T-cell (primary cell): ENCODE measurements around the gene BUD23. TPM values are rescaled to one million over a fixed set of nuclear protein-coding genes. Genes with fewer than 3 reads are reported as not detected.

Experiments used
- ATAC-seq, 4 experiments: fragments of 200-7000 bp in 3 of 4; fragments of 150-1000 bp in 1 of 4; cut with Tn5 transposase; replicated peaks in 1 of 4; 1 replicate in 3 of 4; 2 replicates in 1 of 4; pipeline ENCODE4 v1.10.0; 2021; ENCODE audit warnings: moderate library complexity in 3 of 4, mild to moderate bottlenecking in 2 of 4, moderate number of reproducible peaks in 1 of 4
- CTCF ChIA-PET, 2 donors: fragments of 300-600 bp; sonication (Branson Sonifier 250); formaldehyde crosslinking; loops; one replicate each; lab custom pipeline; 2022; ENCODE audit warnings: antibody characterized with exemption in 2 of 2; lab: Charles Lee
- POLR2A ChIA-PET, 2 donors: fragments of 300-600 bp; sonication (Branson Sonifier 250); formaldehyde crosslinking; loops; one replicate each; lab custom pipeline; 2022; ENCODE audit warnings: antibody characterized with exemption in 2 of 2; lab: Charles Lee
- DNase-seq, 35 experiments: peaks; one replicate each; pipeline versions ENCODE4 v3.0.0 to v3.0.0-alpha.2; 2013 to 2023
- H3K27ac ChIP-seq: one replicate; pipeline ENCODE4 v1.5.1; 2013; ENCODE audit warnings: low read length
- H3K27me3 ChIP-seq, 2 experiments: replicated peaks in 1 of 2; 1 replicate in 1 of 2; 2 replicates in 1 of 2; pipeline versions ENCODE4 v1.6.1 to v1.7.0; 2013; ENCODE audit warnings: low read length in 1 of 2, mixed read lengths in 1 of 2; ENCODE audit not compliant: control insufficient read depth in 2 of 2, insufficient read depth in 2 of 2; ENCODE audit errors: extremely low read depth in 1 of 2
- H3K36me3 ChIP-seq, 2 donors: 1 replicate in 1 of 2; 2 replicates in 1 of 2; pipeline versions ENCODE4 v1.6.1 to v1.7.0; 2013; ENCODE audit warnings: low read length in 1 of 2; ENCODE audit not compliant: control insufficient read depth in 2 of 2, insufficient read depth in 1 of 2; ENCODE audit errors: extremely low read depth in 1 of 2
- H3K4me1 ChIP-seq, 2 experiments: 1 replicate in 1 of 2; 2 replicates in 1 of 2; pipeline versions ENCODE4 v1.6.1 to v1.7.0; 2013; ENCODE audit warnings: low read length in 2 of 2, mixed read lengths in 1 of 2; ENCODE audit not compliant: insufficient read depth in 2 of 2, control insufficient read depth in 1 of 2; ENCODE audit errors: extremely low read depth in 1 of 2
- H3K4me3 ChIP-seq, 2 donors: 1 replicate in 1 of 2; 2 replicates in 1 of 2; pipeline versions ENCODE4 v1.5.1 to v1.7.0; 2013; ENCODE audit warnings: mild to moderate bottlenecking in 2 of 2, low read length in 1 of 2, moderate library complexity in 1 of 2; ENCODE audit not compliant: control insufficient read depth in 1 of 2; ENCODE audit errors: extremely low read depth in 1 of 2
- H3K9me3 ChIP-seq: 2 replicates; pipeline ENCODE4 v1.7.0; 2013
- H3K27ac Mint-ChIP-seq, 2 donors: one replicate each; pipeline ENCODE4 v1.8.0; 2020 to 2021; ENCODE audit warnings: mild to moderate bottlenecking in 2 of 2, mixed read lengths in 2 of 2
- H3K27me3 Mint-ChIP-seq, 2 donors: one replicate each; pipeline ENCODE4 v1.8.0; 2021 to 2022; ENCODE audit warnings: mixed read lengths in 2 of 2
- H3K36me3 Mint-ChIP-seq: one replicate; pipeline ENCODE4 v1.8.0; 2021; ENCODE audit warnings: mixed read lengths
- H3K4me1 Mint-ChIP-seq, 3 donors: one replicate each; pipeline ENCODE4 v1.8.0; 2020 to 2022; ENCODE audit warnings: mixed read lengths in 3 of 3, mild to moderate bottlenecking in 1 of 3
- H3K4me3 Mint-ChIP-seq, 3 donors: one replicate each; pipeline ENCODE4 v1.8.0; 2020 to 2022; ENCODE audit warnings: mild to moderate bottlenecking in 3 of 3, mixed read lengths in 3 of 3, moderate library complexity in 3 of 3
- H3K9me3 Mint-ChIP-seq, 3 donors: one replicate each; pipeline ENCODE4 v1.8.0; 2020 to 2022; ENCODE audit warnings: mixed read lengths in 3 of 3
- WGBS: methylation state at CpG from one replicate; pipeline ENCODE4 v1.1.5; 2013; ENCODE audit warnings: missing lambda C conversion rate; ENCODE audit not compliant: insufficient coverage; 5-methylcytosine and 5-hydroxymethylcytosine counted together
- total RNA-seq, 35 experiments: library from RNA in 6 of 35; stranded (reverse) in 6 of 35; fragments of 120-200 nt in 1 of 35; gene quantifications; one replicate each; pipeline versions ENCODE4 v1.2.1 to v1.2.4 and lab custom pipeline; 2013 to 2026

The BUD23 gene
- total RNA-seq, 5 donors from 2014 or later (not counting 1 experiment from before 2014, with no cell fraction given) = 66.9 to 90.0 (median 71.2) TPM

- Mint-ChIP-seq H3K27ac (no peak overlapping the region), H3K9me3 (no peaks in the 10 kb centered on the region)
- no peak for ATAC-seq
These were observed 45.2 kb downstream of the BUD23 start for GRCh38 chr7:73728551-73728950.

DNA sequence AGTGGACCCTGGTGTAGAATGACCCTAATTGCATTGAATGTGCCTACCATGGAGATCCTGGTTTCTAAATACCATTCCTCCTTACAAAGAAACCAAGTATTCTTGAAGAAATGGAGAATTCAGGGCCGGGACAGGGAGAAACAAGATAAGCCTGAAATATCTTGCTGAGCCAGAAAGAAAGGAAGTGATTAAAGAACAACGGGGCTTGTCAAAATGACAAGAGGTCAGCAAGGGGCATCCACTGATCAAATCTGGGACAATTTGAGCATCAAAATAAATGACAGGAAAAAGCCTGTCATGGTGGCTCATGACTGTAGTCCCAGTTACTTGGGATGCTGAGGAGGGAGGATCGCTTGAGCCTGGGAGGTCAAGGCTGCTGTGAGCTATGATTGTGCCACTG, 47.1 kb downstream of the BUD23 start:
- WGBS = 25% methylated on average over 3 of the region's 3 CpGs
- peaks cover 0 to 29% of the 10 kb centered on the region in 2 experiments for H3K27me3 ChIP-seq
- H3K4me3 Mint-ChIP-seq = no peak overlapping the region
- no peaks in the 10 kb centered on the region for H3K9me3 Mint-ChIP-seq
- DNase-seq = no peak
- H3K27ac Mint-ChIP-seq = no peak overlapping the region
- peaks cover 0 to under 1% of the 10 kb centered on the region in 2 donors for H3K36me3 ChIP-seq
- peaks cover 10 to 13% of the 10 kb centered on the region in 2 donors for H3K27me3 Mint-ChIP-seq
- no peaks in the 10 kb centered on the region for H3K9me3 ChIP-seq
- H3K4me1 Mint-ChIP-seq = peaks cover 6% of the 10 kb centered on the region in 3 donors
- no peaks in the 10 kb centered on the region for H3K36me3 Mint-ChIP-seq
- H3K4me3 ChIP-seq = no peak overlapping the region
- ChIA-PET CTCF (interaction anchor here (0.6 to 1.1 kb wide), 2 partner anchors 8 to 153 kb away, joined by 3 to 5 read pairs; partner anchors contain the start of gene ABHD11 (in 1 of the 2)), POLR2A (no interaction called here)
- no peak overlapping the region for H3K27ac ChIP-seq
- ATAC-seq = no peak
- H3K4me1 ChIP-seq = peaks cover 0 to 15% of the 10 kb centered on the region in 2 experiments

More at GRCh38 chr7:73728551-73728950, 45.2 kb downstream of the BUD23 start:
- Mint-ChIP-seq H3K4me3 (no peak overlapping the region), H3K36me3 (no peaks in the 10 kb centered on the region), H3K4me1 (no peaks in the 10 kb centered on the region), H3K27me3 (peaks cover 10 to 15% of the 10 kb centered on the region in 2 donors)
- Histone ChIP-seq H3K27ac (no peak overlapping the region), H3K4me3 (no peak overlapping the region), H3K4me1 (peaks cover 0 to 5% of the 10 kb centered on the region in 2 experiments), H3K9me3 (no peaks in the 10 kb centered on the region), H3K36me3 (no peaks in the 10 kb centered on the region), H3K27me3 (peaks cover 0 to 33% of the 10 kb centered on the region in 2 experiments)
- ChIA-PET POLR2A (interaction anchor here in 1 of 2 donors (0.6 kb wide), 1 partner anchor 93 kb away, joined by 4 read pairs; no protein-coding TSS in a partner anchor), CTCF (interaction anchor here (0.7 to 1.8 kb wide), 5 partner anchors 12 to 223 kb away, joined by 3 to 6 read pairs (median 3); no protein-coding TSS in a partner anchor)
- no peak for DNase-seq
- 66% methylated on average over 3 of the region's 5 CpGs for WGBS

- DNase-seq = no peak
- CTCF ChIA-PET = interaction anchor here (0.6 to 2.3 kb wide), 5 partner anchors 35 to 126 kb away, joined by 3 to 7 read pairs (median 5); no protein-coding TSS in a partner anchor
- H3K4me3 ChIP-seq = no peak overlapping the region
- 69% methylated on average over 1 of the region's 2 CpGs for WGBS
- Mint-ChIP-seq H3K27me3 (peaks cover 10 to 13% of the 10 kb centered on the region in 2 donors), H3K4me3 (no peak overlapping the region), H3K4me1 (peaks cover 6 to 12% (median 7%) of the 10 kb centered on the region in 3 donors), H3K27ac (no peak overlapping the region), H3K9me3 (no peaks in the 10 kb centered on the region), H3K36me3 (no peaks in the 10 kb centered on the region)
- peaks cover 0 to 17% of the 10 kb centered on the region in 2 donors for H3K36me3 ChIP-seq
- peaks cover 0 to 12% of the 10 kb centered on the region in 2 experiments for H3K4me1 ChIP-seq
- H3K27me3 ChIP-seq = peaks cover 0 to 15% of the 10 kb centered on the region in 2 experiments
- H3K9me3 ChIP-seq = no peaks in the 10 kb centered on the region
- H3K27ac ChIP-seq = no peak overlapping the region
- POLR2A ChIA-PET = no interaction called here
- no peak for ATAC-seq
These were observed 49.0 kb downstream of the BUD23 start for GRCh38 chr7:73732397-73732796.

- 80% methylated on average over 7 of the region's 16 CpGs for WGBS
- H3K27ac ChIP-seq = peak overlapping the region; percentile 3
- Mint-ChIP-seq H3K4me3 (no peak overlapping the region), H3K9me3 (no peaks in the 10 kb centered on the region), H3K27ac (peak overlapping the region in 1 of 2 donors; percentile 68), H3K36me3 (no peaks in the 10 kb centered on the region), H3K27me3 (peaks cover 0 to 2% of the 10 kb centered on the region in 2 donors), H3K4me1 (peaks cover 11 to 25% (median 17%) of the 10 kb centered on the region in 3 donors)
- no peak overlapping the region for H3K4me3 ChIP-seq
- peaks cover 2 to 28% of the 10 kb centered on the region in 2 experiments for H3K4me1 ChIP-seq
- H3K27me3 ChIP-seq = no peaks in the 10 kb centered on the region
- ChIA-PET POLR2A (no interaction called here), CTCF (interaction anchor here (0.5 to 2.3 kb wide), 7 partner anchors 9 to 178 kb away, joined by 3 to 10 read pairs (median 4); no protein-coding TSS in a partner anchor)
- DNase-seq (peak; percentile 53 to 91 (median 74)), ATAC-seq (peak; percentile 46 to 53 (median 50))
- H3K36me3 ChIP-seq = peaks cover 0 to 18% of the 10 kb centered on the region in 2 donors
- H3K9me3 ChIP-seq = no peaks in the 10 kb centered on the region
These were observed 51.5 kb downstream of the BUD23 start for GRCh38 chr7:73734619-73735527.

- H3K27me3 Mint-ChIP-seq = peaks cover 0 to 2% of the 10 kb centered on the region in 2 donors
- peaks cover 11 to 25% (median 17%) of the 10 kb centered on the region in 3 donors for H3K4me1 Mint-ChIP-seq
- no peaks in the 10 kb centered on the region for H3K9me3 Mint-ChIP-seq
- DNase-seq = no peak
- Histone ChIP-seq H3K27me3 (no peaks in the 10 kb centered on the region), H3K36me3 (peaks cover 0 to 18% of the 10 kb centered on the region in 2 donors), H3K4me3 (no peak overlapping the region), H3K9me3 (no peaks in the 10 kb centered on the region), H3K27ac (no peak overlapping the region), H3K4me1 (peaks cover 2 to 28% of the 10 kb centered on the region in 2 experiments)
- no peaks in the 10 kb centered on the region for H3K36me3 Mint-ChIP-seq
- ATAC-seq = no peak
- CTCF ChIA-PET = interaction anchor here in 1 of 2 donors (1.3 kb wide), 1 partner anchor 107 kb away, joined by 3 read pairs; the partner anchor contains the start of gene METTL27
- no peak overlapping the region for H3K27ac Mint-ChIP-seq
- no peak overlapping the region for H3K4me3 Mint-ChIP-seq
- POLR2A ChIA-PET = no interaction called here
- WGBS = 73% methylated on average over 2 of the region's 8 CpGs
These were observed 52.1 kb downstream of the BUD23 start for GRCh38 chr7:73735528-73735905.

- DNase-seq (no peak), ATAC-seq (no peak)
- Histone ChIP-seq H3K27me3 (no peaks in the 10 kb centered on the region), H3K27ac (no peak overlapping the region), H3K36me3 (peaks cover 0 to 18% of the 10 kb centered on the region in 2 donors), H3K4me3 (no peak overlapping the region), H3K4me1 (peaks cover 2 to 28% of the 10 kb centered on the region in 2 experiments), H3K9me3 (no peaks in the 10 kb centered on the region)
- Mint-ChIP-seq H3K4me3 (peak overlapping the region; percentile 89 to 91 (median 90)), H3K4me1 (peaks cover 11 to 25% (median 17%) of the 10 kb centered on the region in 3 donors), H3K9me3 (no peaks in the 10 kb centered on the region), H3K27ac (no peak overlapping the region), H3K27me3 (peaks cover 0 to 2% of the 10 kb centered on the region in 2 donors), H3K36me3 (no peaks in the 10 kb centered on the region)
- WGBS = 94% methylated on average over 11 of the region's 14 CpGs
- ChIA-PET POLR2A (no interaction called here), CTCF (interaction anchor here (0.9 to 1.3 kb wide), 4 partner anchors 11 to 130 kb away, joined by 3 to 4 read pairs (median 3); partner anchors contain the start of gene METTL27 (in 1 of the 2))
These were observed 53.5 kb downstream of the BUD23 start for GRCh38 chr7:73736885-73737284.
